ENCODE results near the gene C1orf50.
"Not testable (repeated sequence)": the region's sequence is repeated elsewhere in the genome, so short reads cannot be mapped to it uniquely, and the experiment has no call there.

Gene C1orf50

GRCh38 chr1:42801832-42802473, 34.9 kb downstream of the C1orf50 start:
- DNase-seq (ENCODE audit: low read depth) = peak; percentile 8
- TF ChIP-seq, protein P1, sequence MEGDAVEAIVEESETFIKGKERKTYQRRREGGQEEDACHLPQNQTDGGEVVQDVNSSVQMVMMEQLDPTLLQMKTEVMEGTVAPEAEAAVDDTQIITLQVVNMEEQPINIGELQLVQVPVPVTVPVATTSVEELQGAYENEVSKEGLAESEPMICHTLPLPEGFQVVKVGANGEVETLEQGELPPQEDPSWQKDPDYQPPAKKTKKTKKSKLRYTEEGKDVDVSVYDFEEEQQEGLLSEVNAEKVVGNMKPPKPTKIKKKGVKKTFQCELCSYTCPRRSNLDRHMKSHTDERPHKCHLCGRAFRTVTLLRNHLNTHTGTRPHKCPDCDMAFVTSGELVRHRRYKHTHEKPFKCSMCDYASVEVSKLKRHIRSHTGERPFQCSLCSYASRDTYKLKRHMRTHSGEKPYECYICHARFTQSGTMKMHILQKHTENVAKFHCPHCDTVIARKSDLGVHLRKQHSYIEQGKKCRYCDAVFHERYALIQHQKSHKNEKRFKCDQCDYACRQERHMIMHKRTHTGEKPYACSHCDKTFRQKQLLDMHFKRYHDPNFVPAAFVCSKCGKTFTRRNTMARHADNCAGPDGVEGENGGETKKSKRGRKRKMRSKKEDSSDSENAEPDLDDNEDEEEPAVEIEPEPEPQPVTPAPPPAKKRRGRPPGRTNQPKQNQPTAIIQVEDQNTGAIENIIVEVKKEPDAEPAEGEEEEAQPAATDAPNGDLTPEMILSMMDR (IDR thresholded peaks at IDR 0.05; ENCODE audit: control insufficient read depth, insufficient read depth, low read depth, low read length, missing control alignments) = no peak
- H3K4me3 ChIP-seq (ENCODE audit: control insufficient read depth, low read depth, low read length) = no peak overlapping the region

DNA sequence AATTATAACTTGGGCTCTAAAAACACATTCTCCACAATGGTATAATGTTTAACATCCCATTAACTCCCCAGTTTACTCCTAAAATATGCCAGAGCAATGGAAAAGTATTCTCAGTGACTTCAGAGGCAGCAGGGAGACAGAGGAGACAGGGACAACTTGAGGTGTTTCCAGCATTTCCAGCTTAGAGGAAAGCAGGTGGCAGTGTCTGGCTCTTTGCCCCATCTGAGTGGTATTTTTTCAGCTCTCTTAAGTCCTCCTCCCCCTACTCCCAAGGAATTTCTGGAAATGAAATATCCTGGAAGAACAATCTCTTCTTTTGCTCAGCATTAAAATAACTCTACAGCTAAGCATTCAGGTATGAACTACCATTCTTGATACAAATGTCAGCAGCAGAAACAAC, 39.1 kb downstream of the C1orf50 start:
- TF ChIP-seq, protein P1 (IDR thresholded peaks at IDR 0.05; ENCODE audit: control insufficient read depth, insufficient read depth, low read depth, low read length, missing control alignments) = no peak
- no peak overlapping the region for H3K4me3 ChIP-seq (ENCODE audit: control insufficient read depth, low read depth, low read length)
- no peak for DNase-seq (ENCODE audit: low read depth)

DNA sequence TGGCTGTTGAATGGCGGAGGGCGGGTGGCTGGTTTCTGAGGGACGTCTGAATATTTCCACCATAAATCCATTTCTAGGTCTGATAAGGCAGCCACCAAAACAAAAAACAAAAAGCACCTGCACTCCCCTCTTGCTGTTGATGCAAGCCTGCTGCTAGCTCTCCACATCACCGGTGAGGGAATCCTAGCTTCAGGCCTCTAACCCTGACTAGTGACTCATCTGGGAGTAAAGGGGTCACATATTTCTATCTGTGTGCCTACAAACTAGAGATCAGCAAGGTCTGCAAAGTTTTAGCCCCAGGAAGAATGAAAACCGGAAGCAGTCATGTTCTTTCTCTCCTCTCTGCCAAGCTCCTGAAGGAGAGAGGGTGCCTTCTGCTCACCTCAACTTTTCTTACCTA, 39.5 kb downstream of the C1orf50 start:
- no peak for DNase-seq (ENCODE audit: low read depth)
- TF ChIP-seq, protein P1 (IDR thresholded peaks at IDR 0.05; ENCODE audit: control insufficient read depth, insufficient read depth, low read depth, low read length, missing control alignments) = no peak
- no peak overlapping the region for H3K4me3 ChIP-seq (ENCODE audit: control insufficient read depth, low read depth, low read length)

DNA sequence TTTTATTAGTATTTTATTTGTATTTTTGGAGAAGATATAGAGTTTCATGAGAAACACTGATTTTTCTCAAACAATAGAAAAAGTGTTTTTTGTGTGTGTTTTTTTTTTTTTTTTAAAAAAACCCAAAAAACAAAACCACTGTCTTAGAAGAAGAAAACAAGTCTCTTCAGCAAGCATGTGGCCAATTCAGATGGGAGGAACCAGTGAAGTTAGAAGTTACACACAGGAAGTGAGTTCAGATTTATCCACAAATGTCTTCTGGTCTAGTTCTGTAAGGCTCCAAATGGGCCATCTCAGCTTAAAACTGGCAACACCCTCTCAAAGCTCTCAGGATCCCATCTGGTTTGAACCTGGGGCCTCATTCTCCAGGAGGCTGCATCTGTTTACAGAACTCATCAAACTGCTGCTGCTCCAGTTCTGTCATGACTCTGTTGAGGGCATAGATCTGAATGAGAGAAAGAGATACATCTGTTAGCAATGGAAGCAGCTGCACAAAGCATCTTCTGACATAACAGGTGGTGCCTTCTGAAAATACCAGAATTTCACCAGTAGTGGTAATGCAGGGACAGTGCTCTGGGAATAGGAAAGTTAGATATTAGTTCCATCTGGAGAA, 40.1 kb downstream of the C1orf50 start:
- no peak for DNase-seq (ENCODE audit: low read depth)
- TF ChIP-seq, protein P1 (IDR thresholded peaks at IDR 0.05; ENCODE audit: control insufficient read depth, insufficient read depth, low read depth, low read length, missing control alignments) = no peak
- no peak overlapping the region for H3K4me3 ChIP-seq (ENCODE audit: control insufficient read depth, low read depth, low read length)

DNA sequence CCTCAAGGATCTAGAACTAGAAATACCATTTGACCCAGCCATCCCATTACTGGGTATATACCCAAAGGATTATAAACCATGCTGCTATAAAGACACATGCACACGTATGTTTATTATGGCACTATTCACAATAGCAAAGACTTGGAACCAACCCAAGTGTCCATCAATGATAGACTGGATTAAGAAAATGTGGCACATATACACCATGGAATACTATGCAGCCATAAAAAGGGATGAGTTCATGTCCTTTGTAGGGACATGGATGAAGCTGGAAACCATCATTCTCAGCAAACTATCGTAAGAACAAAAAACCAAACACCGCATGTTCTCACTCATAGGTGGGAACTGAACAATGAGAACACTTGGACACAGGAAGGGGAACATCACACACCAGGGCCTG, 47.8 kb downstream of the C1orf50 start:
- not testable (repeated sequence) for DNase-seq (ENCODE audit: low read depth); H3K4me3 ChIP-seq (ENCODE audit: control insufficient read depth, low read depth, low read length)

- no peak for DNase-seq (ENCODE audit: low read depth)
- peak overlapping the region; percentile 87 for H3K4me3 ChIP-seq (ENCODE audit: control insufficient read depth, low read depth, low read length)
- TF ChIP-seq, protein P1 (IDR thresholded peaks at IDR 0.05; ENCODE audit: control insufficient read depth, insufficient read depth, low read depth, low read length, missing control alignments) = no peak
Observed at GRCh38 chr1:42815941-42816584, 49.0 kb downstream of the C1orf50 start.
